OCI-LY3 (cell line): ENCODE data around the gene TAL2.

ENCODE experiments used
- EZH2phosphoT487 ChIP-seq: fragments of 200-600 bp; shearing (Covaris generic); IDR thresholded peaks from 2 replicates; pipeline ENCODE4 v1.6.1; 2018; ENCODE audit warnings: antibody characterized with exemption, mixed run types, low read depth
- TF ChIP-seq, protein P1 (sequence below): fragments of 200-600, 300-600 bp; sonication (generic); IDR thresholded peaks from 2 replicates; pipeline ENCODE4 v1.5.1; 2014; ENCODE audit warnings: antibody characterized with exemption, low read length, low read depth

DNA sequence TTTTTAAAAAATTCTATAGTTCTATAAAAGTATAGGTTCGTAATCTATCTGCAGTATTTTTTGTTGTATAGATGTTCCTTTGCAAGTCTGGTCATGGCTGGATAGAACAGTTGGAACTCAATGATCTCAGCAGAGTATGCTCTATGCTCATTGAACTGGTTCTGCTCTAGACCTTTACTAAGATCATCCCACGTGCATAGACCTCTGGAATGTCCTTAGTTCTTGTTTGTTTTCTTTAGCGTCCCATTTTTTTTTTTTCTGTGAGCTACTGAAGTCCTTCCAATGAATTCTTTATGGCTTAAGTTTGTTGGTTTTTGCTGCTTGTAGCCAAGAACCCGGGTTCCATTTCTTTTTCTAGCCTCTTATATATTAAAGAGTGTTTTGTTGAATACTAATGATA is 35.6 kb downstream of the TAL2 start:
- TF ChIP-seq EZH2phosphoT487, result no peak
- TF ChIP-seq, protein P1, sequence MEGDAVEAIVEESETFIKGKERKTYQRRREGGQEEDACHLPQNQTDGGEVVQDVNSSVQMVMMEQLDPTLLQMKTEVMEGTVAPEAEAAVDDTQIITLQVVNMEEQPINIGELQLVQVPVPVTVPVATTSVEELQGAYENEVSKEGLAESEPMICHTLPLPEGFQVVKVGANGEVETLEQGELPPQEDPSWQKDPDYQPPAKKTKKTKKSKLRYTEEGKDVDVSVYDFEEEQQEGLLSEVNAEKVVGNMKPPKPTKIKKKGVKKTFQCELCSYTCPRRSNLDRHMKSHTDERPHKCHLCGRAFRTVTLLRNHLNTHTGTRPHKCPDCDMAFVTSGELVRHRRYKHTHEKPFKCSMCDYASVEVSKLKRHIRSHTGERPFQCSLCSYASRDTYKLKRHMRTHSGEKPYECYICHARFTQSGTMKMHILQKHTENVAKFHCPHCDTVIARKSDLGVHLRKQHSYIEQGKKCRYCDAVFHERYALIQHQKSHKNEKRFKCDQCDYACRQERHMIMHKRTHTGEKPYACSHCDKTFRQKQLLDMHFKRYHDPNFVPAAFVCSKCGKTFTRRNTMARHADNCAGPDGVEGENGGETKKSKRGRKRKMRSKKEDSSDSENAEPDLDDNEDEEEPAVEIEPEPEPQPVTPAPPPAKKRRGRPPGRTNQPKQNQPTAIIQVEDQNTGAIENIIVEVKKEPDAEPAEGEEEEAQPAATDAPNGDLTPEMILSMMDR, result no peak
